ENCODE measurements around the gene RGS3.
"Not testable (repeated sequence)": the region's sequence is repeated elsewhere in the genome, so short reads cannot be mapped to it uniquely, and the experiment has no call there.

RGS3 gene

GRCh38 chr9:113638490-113638889 lies 175.0 kb downstream of the RGS3 start:
- no peak overlapping the region for H3K27ac Mint-ChIP-seq
- H3K27me3 Mint-ChIP-seq (ENCODE audit: low read depth, poor library complexity), result no peaks in the 10 kb centered on the region
- no peak overlapping the region for H3K4me3 Mint-ChIP-seq
- peaks cover 65% of the 10 kb centered on the region for H3K4me1 Mint-ChIP-seq
- H3K9me3 Mint-ChIP-seq, result peaks cover 7% of the 10 kb centered on the region
- DNase-seq, result no peak
- no peak for TF ChIP-seq CTCF (IDR thresholded peaks at IDR 0.05)
- H3K36me3 Mint-ChIP-seq (ENCODE audit: low read depth), result no peaks in the 10 kb centered on the region

GRCh38 chr9:113638897-113639296 lies 175.4 kb downstream of the RGS3 start:
- no peaks in the 10 kb centered on the region for H3K36me3 Mint-ChIP-seq (ENCODE audit: low read depth)
- H3K9me3 Mint-ChIP-seq, result peaks cover 8% of the 10 kb centered on the region
- no peak for TF ChIP-seq CTCF (IDR thresholded peaks at IDR 0.05)
- peak overlapping the region; percentile 11 for H3K27ac Mint-ChIP-seq
- H3K4me1 Mint-ChIP-seq, result peaks cover 61% of the 10 kb centered on the region
- no peak for DNase-seq
- H3K27me3 Mint-ChIP-seq (ENCODE audit: low read depth, poor library complexity), result no peaks in the 10 kb centered on the region
- H3K4me3 Mint-ChIP-seq, result no peak overlapping the region

- H3K9me3 Mint-ChIP-seq; DNase-seq; H3K36me3 Mint-ChIP-seq (ENCODE audit: low read depth); H3K4me3 Mint-ChIP-seq; H3K27me3 Mint-ChIP-seq (ENCODE audit: low read depth, poor library complexity): not testable (repeated sequence)
- Mint-ChIP-seq H3K27ac (peak overlapping the region; percentile 11), H3K4me1 (peaks cover 58% of the 10 kb centered on the region)
These were observed 176.0 kb downstream of the RGS3 start for GRCh38 chr9:113639411-113639970.

GRCh38 chr9:113640418-113640817 lies 176.9 kb downstream of the RGS3 start:
- TF ChIP-seq CTCF (IDR thresholded peaks at IDR 0.05), result no peak
- peaks cover 58% of the 10 kb centered on the region for H3K4me1 Mint-ChIP-seq
- H3K27ac Mint-ChIP-seq, result no peak overlapping the region
- peaks cover 8% of the 10 kb centered on the region for H3K9me3 Mint-ChIP-seq
- H3K27me3 Mint-ChIP-seq (ENCODE audit: low read depth, poor library complexity), result no peaks in the 10 kb centered on the region
- DNase-seq, result no peak
- no peaks in the 10 kb centered on the region for H3K36me3 Mint-ChIP-seq (ENCODE audit: low read depth)
- H3K4me3 Mint-ChIP-seq, result no peak overlapping the region

GRCh38 chr9:113641100-113641885 lies 177.8 kb downstream of the RGS3 start:
- no peak for DNase-seq
- no peaks in the 10 kb centered on the region for H3K36me3 Mint-ChIP-seq (ENCODE audit: low read depth)
- peaks cover 3% of the 10 kb centered on the region for H3K27me3 Mint-ChIP-seq (ENCODE audit: low read depth, poor library complexity)
- TF ChIP-seq CTCF (IDR thresholded peaks at IDR 0.05), result no peak
- peaks cover 8% of the 10 kb centered on the region for H3K9me3 Mint-ChIP-seq
- peaks cover 58% of the 10 kb centered on the region for H3K4me1 Mint-ChIP-seq
- peak overlapping the region; percentile 36 for H3K27ac Mint-ChIP-seq
- no peak overlapping the region for H3K4me3 Mint-ChIP-seq

GRCh38 chr9:113644321-113644720 lies 180.8 kb downstream of the RGS3 start:
- no peak overlapping the region for H3K4me3 Mint-ChIP-seq
- DNase-seq, result no peak

More at GRCh38 chr9:113644321-113644720, 180.8 kb downstream of the RGS3 start:
- H3K27ac Mint-ChIP-seq, result no peak overlapping the region
- H3K9me3 Mint-ChIP-seq, result peaks cover 8% of the 10 kb centered on the region
- TF ChIP-seq CTCF (IDR thresholded peaks at IDR 0.05), result no peak
- no peaks in the 10 kb centered on the region for H3K36me3 Mint-ChIP-seq (ENCODE audit: low read depth)
- peaks cover 56% of the 10 kb centered on the region for H3K4me1 Mint-ChIP-seq
- H3K27me3 Mint-ChIP-seq (ENCODE audit: low read depth, poor library complexity), result peaks cover 3% of the 10 kb centered on the region
